ENCODE measurements around the gene SEZ6.

- TF ChIP-seq EGR1 (IDR thresholded peaks at IDR 0.05): no peak
- TF ChIP-seq EP300 (IDR thresholded peaks at IDR 0.05; ENCODE audit: borderline replicate concordance): no peak
- TF ChIP-seq RAD21 (IDR thresholded peaks at IDR 0.05; ENCODE audit: low read depth): no peak
- no peak for TF ChIP-seq MAX (IDR thresholded peaks at IDR 0.05)
- no peak for TF ChIP-seq NFIC (IDR thresholded peaks at IDR 0.05)
- no peak for TF ChIP-seq CEBPB (IDR thresholded peaks at IDR 0.05)
- no peak for TF ChIP-seq REST (IDR thresholded peaks at IDR 0.05; ENCODE audit: low read depth)
- TF ChIP-seq CREB1 (IDR thresholded peaks at IDR 0.05; ENCODE audit: low read depth): no peak
- TF ChIP-seq TEAD4 (IDR thresholded peaks at IDR 0.05): no peak
- TF ChIP-seq USF1 (IDR thresholded peaks at IDR 0.05): no peak
- no peak for TF ChIP-seq YY1 (IDR thresholded peaks at IDR 0.05; ENCODE audit: low read depth)
These were observed 19.7 kb downstream of the SEZ6 start for GRCh38 chr17:28985950-28986713.
